GM12891 (cell line): Measurements from ENCODE around the gene MAGEH1.

ENCODE experiments used
- PAX5 ChIP-seq: IDR thresholded peaks from 2 replicates; pipeline ENCODE4 v1.6.1; 2011; ENCODE audit warnings: low read length, moderate library complexity, mild to moderate bottlenecking; ENCODE audit not compliant: insufficient read depth, severe bottlenecking
- POLR2A ChIP-seq: IDR thresholded peaks from 2 replicates; pipeline ENCODE4 v1.6.1; 2011; ENCODE audit warnings: low read depth, low read length, control low read depth
- POLR2AphosphoS5 ChIP-seq: IDR thresholded peaks from 2 replicates; pipeline ENCODE4 v1.6.1; 2011; ENCODE audit warnings: low read depth, low read length, control low read depth
- TAF1 ChIP-seq: IDR thresholded peaks from 2 replicates; pipeline ENCODE4 v1.6.1; 2011; ENCODE audit warnings: low read depth, low read length, control low read depth

DNA sequence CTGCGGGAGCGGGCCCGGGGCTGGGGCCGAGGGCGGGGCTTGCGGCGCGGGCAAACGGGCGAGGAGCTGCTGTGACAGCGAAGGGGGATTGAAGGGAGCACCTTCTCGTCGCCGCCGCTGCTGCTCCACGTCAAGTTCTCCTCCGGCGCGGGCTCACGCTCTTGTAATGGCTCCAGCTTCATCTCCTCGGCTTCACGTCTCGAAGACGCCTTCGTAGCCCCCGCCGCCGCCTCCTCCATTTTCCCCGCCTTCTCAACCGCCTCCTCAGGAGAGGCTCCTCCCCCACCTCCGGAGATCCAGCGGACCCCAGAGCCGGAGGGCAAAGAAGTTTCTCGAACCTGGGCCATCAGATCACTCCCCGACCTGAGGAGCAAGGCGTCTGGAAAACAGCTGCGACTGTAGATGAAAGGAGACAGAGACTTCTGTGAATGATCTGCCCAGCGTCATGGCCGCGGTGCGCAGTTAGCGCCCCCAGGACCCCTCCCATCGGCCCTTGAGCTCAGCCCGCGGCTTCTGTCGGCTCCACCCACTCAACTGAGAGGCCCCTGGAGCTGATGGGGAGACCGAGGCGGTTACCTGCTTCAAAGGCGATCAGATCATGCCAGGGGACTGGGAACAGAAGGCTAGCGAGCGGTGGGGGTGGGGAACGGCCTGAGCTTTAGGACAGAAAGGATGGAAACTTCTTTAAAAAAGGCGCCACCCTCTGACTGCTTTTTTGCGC, 36.8 kb downstream of the MAGEH1 start:
- TF ChIP-seq POLR2A (no peak), TAF1 (no peak), POLR2AphosphoS5 (no peak), PAX5 (no peak)
